OCI-LY3 (cell line): ENCODE data around the gene HOTAIR.

ENCODE experiments used
- H2AFZ ChIP-seq: fragments of 200-600, 300-600 bp; shearing (Covaris generic); 2 replicates; pipeline ENCODE4 v1.6.0; 2014; ENCODE audit warnings: antibody characterized with exemption, low read depth, low read length
- H3K27ac ChIP-seq: fragments of 200-600, 300-600 bp; sonication (generic); 2 replicates; pipeline ENCODE4 v1.5.1; 2014; ENCODE audit warnings: mild to moderate bottlenecking, low read length, moderate library complexity, mixed read lengths
- H3K27me3 ChIP-seq: fragments of 200-600, 300-600 bp; sonication (generic); 2 replicates; pipeline ENCODE4 v1.6.1; 2014; ENCODE audit warnings: low read depth, low read length, mixed read lengths
- H3K36me3 ChIP-seq: fragments of 200-600, 300-600 bp; sonication (generic); replicated peaks from 2 replicates; pipeline ENCODE3; 2014; ENCODE audit warnings: low read depth, low read length, mixed read lengths
- H3K4me1 ChIP-seq: fragments of 300-600, 200-600 bp; sonication (generic); 2 replicates; pipeline ENCODE4 v1.6.1; 2014; ENCODE audit warnings: low read length, mixed read lengths
- H3K4me2 ChIP-seq: fragments of 200-600, 300-600 bp; sonication (generic); 2 replicates; pipeline ENCODE4 v1.6.1; 2014; ENCODE audit warnings: low read length, mixed read lengths
- H3K4me3 ChIP-seq: fragments of 300-600, 200-600 bp; sonication (generic); 2 replicates; pipeline ENCODE4 v1.5.1; 2014; ENCODE audit warnings: antibody characterized with exemption, mild to moderate bottlenecking, low read length, moderate library complexity
- H3K79me2 ChIP-seq: fragments of 300-600, 200-600 bp; shearing (Covaris generic); 2 replicates; pipeline ENCODE4 v1.6.1; 2014; ENCODE audit warnings: mild to moderate bottlenecking, low read length, mixed read lengths
- H3K9ac ChIP-seq: fragments of 300-600, 200-600 bp; shearing (Covaris generic); 2 replicates; pipeline ENCODE4 v1.6.0; 2014; ENCODE audit warnings: mild to moderate bottlenecking, low read length, moderate library complexity
- H3K9me3 ChIP-seq: fragments of 200-600, 300-600 bp; shearing (Covaris generic); 2 replicates; pipeline ENCODE4 v1.6.1; 2014; ENCODE audit warnings: low read length, mixed read lengths; ENCODE audit not compliant: insufficient read depth
- H4K20me1 ChIP-seq: fragments of 200-600, 300-600 bp; sonication (generic); 2 replicates; pipeline ENCODE4 v1.6.1; 2016; ENCODE audit warnings: low read length, mixed read lengths; ENCODE audit not compliant: insufficient read depth
- CTCF ChIP-seq: fragments of 200-600, 300-600 bp; sonication (generic); IDR thresholded peaks from 2 replicates; pipeline ENCODE4 v1.5.1; 2014; ENCODE audit warnings: antibody characterized with exemption, low read length, low read depth
- EZH2phosphoT487 ChIP-seq: fragments of 200-600 bp; shearing (Covaris generic); IDR thresholded peaks from 2 replicates; pipeline ENCODE4 v1.6.1; 2018; ENCODE audit warnings: antibody characterized with exemption, mixed run types, low read depth

HOTAIR gene

GRCh38 chr12:54021432-54022013 is 46.8 kb upstream of the HOTAIR start:
- no peaks in the 10 kb centered on the region for H3K79me2 ChIP-seq
- H3K4me2 ChIP-seq, result peak overlapping the region; percentile 91
- no peaks in the 10 kb centered on the region for H3K9me3 ChIP-seq
- H3K36me3 ChIP-seq, result no peaks in the 10 kb centered on the region
- peak overlapping the region; percentile 66 for H2AFZ ChIP-seq
- peak overlapping the region; percentile 65 for H3K9ac ChIP-seq
- H4K20me1 ChIP-seq, result no peaks in the 10 kb centered on the region
- peaks cover 67% of the 10 kb centered on the region for H3K4me1 ChIP-seq
- H3K4me3 ChIP-seq, result peak overlapping the region; percentile 71
- peak overlapping the region; percentile 44; the same call in 1 of the 2 replicates for H3K27ac ChIP-seq
- H3K27me3 ChIP-seq, result no peaks in the 10 kb centered on the region
- TF ChIP-seq EZH2phosphoT487, result no peak
- TF ChIP-seq CTCF, result peak; percentile 36

DNA sequence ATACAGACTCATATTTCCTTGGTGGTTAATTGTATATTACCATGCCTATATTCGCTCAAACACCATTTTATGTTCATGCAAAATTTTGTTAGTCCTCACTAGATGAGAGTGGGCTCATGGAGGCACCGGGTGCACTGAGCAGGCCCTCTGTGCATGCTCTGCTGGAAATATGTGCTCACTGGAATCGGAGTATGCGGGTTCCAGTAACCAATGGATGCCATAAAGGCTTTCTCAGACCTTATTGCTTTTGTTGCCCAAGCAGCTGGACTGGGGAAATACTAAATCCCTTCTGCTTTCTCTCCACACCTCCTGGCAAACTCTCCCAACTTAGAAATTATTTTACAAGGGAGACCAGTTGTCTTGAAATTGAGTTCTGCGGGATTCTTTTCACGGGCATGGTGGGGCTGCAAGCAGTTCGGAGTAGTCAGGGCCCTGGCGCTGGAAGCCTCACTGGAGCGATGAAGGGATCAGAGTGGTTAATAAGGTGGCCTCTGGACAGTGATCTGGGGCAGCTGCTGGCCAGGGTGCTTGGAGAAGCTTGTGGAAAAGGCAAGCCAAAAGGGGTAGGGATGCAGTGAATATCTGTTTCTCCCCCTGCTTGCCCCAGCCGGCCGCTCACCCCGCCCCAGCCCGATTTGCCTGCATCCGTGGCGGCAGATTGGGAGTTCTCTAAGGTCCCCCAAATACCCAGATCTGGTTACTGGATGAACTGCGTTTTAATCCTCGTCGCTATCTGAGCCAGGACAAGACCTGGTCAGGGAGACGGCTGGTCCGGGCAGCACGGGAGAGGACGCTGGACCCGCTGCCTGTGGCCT is 46.0 kb upstream of the HOTAIR start:
- Histone ChIP-seq H3K27me3 (0 out of 2 replicates have a peak, but pooled peaks cover 4% of the 10 kb centered on the region), H3K36me3 (no peaks in the 10 kb centered on the region)

GRCh38 chr12:54019924-54020590 is 45.3 kb upstream of the HOTAIR start:
- peaks cover 52% of the 10 kb centered on the region for H3K4me1 ChIP-seq
- H3K4me3 ChIP-seq, result no peak overlapping the region
- H4K20me1 ChIP-seq, result no peaks in the 10 kb centered on the region
- no peaks in the 10 kb centered on the region for H3K36me3 ChIP-seq
- no peak overlapping the region for H3K4me2 ChIP-seq
- TF ChIP-seq EZH2phosphoT487 (no peak), CTCF (no peak)
- H3K9me3 ChIP-seq, result no peaks in the 10 kb centered on the region
- H3K9ac ChIP-seq, result no peak overlapping the region
- H2AFZ ChIP-seq, result no peak overlapping the region
- no peak overlapping the region for H3K27ac ChIP-seq
- H3K27me3 ChIP-seq, result 0 out of 2 replicates have a peak, but pooled peaks cover 7% of the 10 kb centered on the region
- H3K79me2 ChIP-seq, result no peaks in the 10 kb centered on the region

More for the DNA sequence above, 46.0 kb upstream of the HOTAIR start:
- peaks cover 60% of the 10 kb centered on the region for H3K4me1 ChIP-seq
- peak overlapping the region; percentile 91 for H3K4me2 ChIP-seq
- H4K20me1 ChIP-seq, result no peaks in the 10 kb centered on the region
- peak overlapping the region; percentile 71 for H3K4me3 ChIP-seq
- peak overlapping the region; percentile 44; the same call in 1 of the 2 replicates for H3K27ac ChIP-seq
- peak overlapping the region; percentile 65 for H3K9ac ChIP-seq
- H3K79me2 ChIP-seq, result no peaks in the 10 kb centered on the region
- TF ChIP-seq CTCF (no peak), EZH2phosphoT487 (no peak)
- H2AFZ ChIP-seq, result no peak overlapping the region
- no peaks in the 10 kb centered on the region for H3K9me3 ChIP-seq
